Sigmoid colon (tissue), 4 donors: ENCODE measurements around the gene PER3.

Source experiments
- EP300 ChIP-seq, 4 donors: sonication (generic); formaldehyde crosslinking; IDR thresholded peaks; one replicate each; pipeline ENCODE4 v1.6.1; 2017; ENCODE audit warnings: antibody characterized with exemption in 4 of 4
- POLR2A ChIP-seq, 2 donors: fragments of 450-650 bp; IDR thresholded peaks; one replicate each; pipeline ENCODE4 v1.6.1; 2016; ENCODE audit warnings: antibody characterized with exemption in 2 of 2, mild to moderate bottlenecking in 2 of 2, moderate library complexity in 2 of 2
- POLR2AphosphoS5 ChIP-seq, 4 donors: sonication (generic); formaldehyde crosslinking; IDR thresholded peaks; one replicate each; pipeline ENCODE4 v1.6.1; 2017; ENCODE audit warnings: antibody characterized with exemption in 4 of 4
- TF ChIP-seq, protein P1 (sequence below), 4 experiments: fragments of 450-650 bp in 3 of 4; fragments of 200-600 bp in 1 of 4; IDR thresholded peaks; one replicate each; pipeline ENCODE4 v1.5.1; 2016 to 2019; ENCODE audit warnings: antibody characterized with exemption in 4 of 4, mild to moderate bottlenecking in 3 of 4, moderate library complexity in 2 of 4

DNA sequence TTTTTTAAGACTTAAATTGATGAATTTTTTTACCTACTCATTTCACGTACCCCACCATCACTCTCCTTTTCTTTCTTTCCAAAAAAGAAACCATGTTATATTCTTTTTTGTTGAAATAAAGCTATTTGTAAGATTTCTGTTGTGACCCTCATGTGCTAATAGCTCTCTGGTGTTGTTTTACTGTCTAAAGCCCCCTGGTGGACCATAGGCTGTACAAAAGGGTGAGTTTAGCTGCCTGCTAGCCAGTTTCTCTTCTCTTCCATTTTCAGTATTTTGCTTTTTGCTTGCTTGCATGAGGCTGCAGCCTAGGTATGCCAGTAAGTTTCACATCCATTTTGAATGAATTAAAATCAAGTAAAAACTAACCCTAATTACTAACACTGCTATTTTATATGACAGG lies 28.6 kb upstream of the PER3 start:
- TF ChIP-seq, protein P1, sequence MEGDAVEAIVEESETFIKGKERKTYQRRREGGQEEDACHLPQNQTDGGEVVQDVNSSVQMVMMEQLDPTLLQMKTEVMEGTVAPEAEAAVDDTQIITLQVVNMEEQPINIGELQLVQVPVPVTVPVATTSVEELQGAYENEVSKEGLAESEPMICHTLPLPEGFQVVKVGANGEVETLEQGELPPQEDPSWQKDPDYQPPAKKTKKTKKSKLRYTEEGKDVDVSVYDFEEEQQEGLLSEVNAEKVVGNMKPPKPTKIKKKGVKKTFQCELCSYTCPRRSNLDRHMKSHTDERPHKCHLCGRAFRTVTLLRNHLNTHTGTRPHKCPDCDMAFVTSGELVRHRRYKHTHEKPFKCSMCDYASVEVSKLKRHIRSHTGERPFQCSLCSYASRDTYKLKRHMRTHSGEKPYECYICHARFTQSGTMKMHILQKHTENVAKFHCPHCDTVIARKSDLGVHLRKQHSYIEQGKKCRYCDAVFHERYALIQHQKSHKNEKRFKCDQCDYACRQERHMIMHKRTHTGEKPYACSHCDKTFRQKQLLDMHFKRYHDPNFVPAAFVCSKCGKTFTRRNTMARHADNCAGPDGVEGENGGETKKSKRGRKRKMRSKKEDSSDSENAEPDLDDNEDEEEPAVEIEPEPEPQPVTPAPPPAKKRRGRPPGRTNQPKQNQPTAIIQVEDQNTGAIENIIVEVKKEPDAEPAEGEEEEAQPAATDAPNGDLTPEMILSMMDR (IDR thresholded peaks at IDR 0.05), result no peak
- TF ChIP-seq POLR2AphosphoS5 (IDR thresholded peaks at IDR 0.05) (no peak), POLR2A (IDR thresholded peaks at IDR 0.05) (no peak), EP300 (IDR thresholded peaks at IDR 0.05) (no peak)
